SK-N-SH (cell line): ENCODE measurements around the gene ATOSB. TPM values are rescaled to one million over a fixed set of nuclear protein-coding genes. Genes with fewer than 3 reads are reported as not detected.

Experiments used
- CTCF ChIA-PET: fragments of 300-600, 350-600 bp; formaldehyde crosslinking; extraction: SDS; loops from one replicate; lab custom pipeline; 2021; lab: Yijun Ruan, JAX
- POLR2A ChIA-PET: fragments of 350-600 bp; sonication (Branson Sonifier 250); formaldehyde crosslinking; extraction: SDS; loops from one replicate; lab custom pipeline; 2020; ENCODE audit warnings: antibody characterized with exemption, inconsistent platforms; lab: Yijun Ruan, JAX
- DNase-seq: peaks from one replicate; pipeline ENCODE4 v3.0.0; 2012
- H2AFZ ChIP-seq: fragments of 200-600 bp; sonication (generic); 2 replicates; pipeline ENCODE4 v1.8.1; 2016; ENCODE audit warnings: antibody characterized with exemption, mild to moderate bottlenecking, low read depth
- H3F3A ChIP-seq: fragments of 200-600 bp; sonication (generic); replicated peaks from 2 replicates; pipeline ENCODE3; 2016; ENCODE audit warnings: antibody characterized with exemption, mild to moderate bottlenecking; ENCODE audit not compliant: insufficient read depth
- H3K27ac ChIP-seq, 2 experiments: fragments of 200-500 bp in 1 of 2; fragments of 200-600 bp in 1 of 2; sonication (Bioruptor generic) in 1 of 2; sonication (generic), shearing (Covaris generic) in 1 of 2; 2 replicates each; pipeline versions ENCODE4 v1.5.1 to v1.6.1; 2014 to 2016; ENCODE audit warnings: low read depth in 2 of 2, inconsistent platforms in 1 of 2, low read length in 1 of 2, mild to moderate bottlenecking in 1 of 2, mixed read lengths in 1 of 2
- H3K27me3 ChIP-seq: fragments of 200-600 bp; sonication (generic), shearing (Covaris generic); 2 replicates; pipeline ENCODE4 v1.6.1; 2016; ENCODE audit warnings: mixed run types; ENCODE audit not compliant: insufficient read depth
- H3K36me3 ChIP-seq, 2 experiments: fragments of 200-500 bp in 1 of 2; fragments of 200-600 bp in 1 of 2; sonication (Bioruptor generic) in 1 of 2; sonication (generic) in 1 of 2; replicated peaks in 1 of 2; 2 replicates each; pipeline versions ENCODE3 to v1.5.1; 2014 to 2016; ENCODE audit warnings: low read length in 1 of 2, mild to moderate bottlenecking in 1 of 2; ENCODE audit not compliant: insufficient read depth in 2 of 2, control insufficient read depth in 1 of 2
- H3K4me1 ChIP-seq, 2 experiments: fragments of 200-500 bp in 1 of 2; fragments of 200-600 bp in 1 of 2; sonication (Bioruptor generic) in 1 of 2; sonication (generic), shearing (Covaris generic) in 1 of 2; 2 replicates each; pipeline versions ENCODE4 v1.5.1 to v1.6.1; 2014 to 2016; ENCODE audit warnings: low read depth in 1 of 2, low read length in 1 of 2, mixed run types in 1 of 2; ENCODE audit not compliant: insufficient read depth in 2 of 2, control insufficient read depth in 1 of 2
- H3K4me2 ChIP-seq: fragments of 200-600 bp; sonication (generic), shearing (Covaris generic); 2 replicates; pipeline ENCODE4 v1.6.1; 2017; ENCODE audit warnings: mixed run types
- H3K4me3 ChIP-seq, 2 experiments: fragments of 200-500 bp in 1 of 2; fragments of 200-600 bp in 1 of 2; sonication (Bioruptor generic) in 1 of 2; sonication (generic), shearing (Covaris generic) in 1 of 2; 2 replicates each; pipeline versions ENCODE4 v1.5.1 to v1.8.1; 2014 to 2016; ENCODE audit warnings: low read depth in 2 of 2, inconsistent platforms in 1 of 2, low read length in 1 of 2, mild to moderate bottlenecking in 1 of 2, mixed read lengths in 1 of 2, moderate library complexity in 1 of 2
- H3K79me2 ChIP-seq: fragments of 200-600 bp; sonication (generic); 2 replicates; pipeline ENCODE4 v1.8.1; 2017; ENCODE audit warnings: mild to moderate bottlenecking; ENCODE audit not compliant: insufficient read depth
- H3K9ac ChIP-seq: fragments of 200-600 bp; sonication (generic); 2 replicates; pipeline ENCODE4 v1.6.1; 2017; ENCODE audit warnings: mixed run types
- H3K9me2 ChIP-seq: fragments of 200-600 bp; sonication (generic); 2 replicates; pipeline ENCODE4 v1.6.1; 2017; ENCODE audit warnings: mixed run types
- H3K9me3 ChIP-seq: fragments of 200-600 bp; sonication (generic); 2 replicates; pipeline ENCODE4 v1.6.1; 2017; ENCODE audit warnings: mixed run types, mild to moderate bottlenecking, moderate library complexity
- H4K20me1 ChIP-seq: fragments of 200-600 bp; sonication (generic); 2 replicates; pipeline ENCODE4 v1.6.1; 2017; ENCODE audit warnings: mild to moderate bottlenecking, mixed run types; ENCODE audit not compliant: insufficient read depth
- CHD2 ChIP-seq: fragments of 150-350 bp; IDR thresholded peaks from 2 replicates; pipeline ENCODE4 v1.6.1; 2018; ENCODE audit warnings: low read length; ENCODE audit not compliant: partially characterized antibody
- FOXJ3 ChIP-seq: sonication (generic); formaldehyde crosslinking; IDR thresholded peaks from 2 replicates; pipeline ENCODE4 v1.5.1; 2020; ENCODE audit warnings: mild to moderate bottlenecking, missing genetic modification reagents
- FOXM1 ChIP-seq: IDR thresholded peaks from 2 replicates; pipeline ENCODE4 v1.4.0; 2012; ENCODE audit warnings: low read depth, mild to moderate bottlenecking
- GABPA ChIP-seq: IDR thresholded peaks from 2 replicates; pipeline ENCODE4 v1.4.0; 2012; ENCODE audit warnings: low read depth, mild to moderate bottlenecking
- GATA2 ChIP-seq: sonication (generic); formaldehyde crosslinking; IDR thresholded peaks from 2 replicates; pipeline ENCODE4 v1.5.0; 2020; ENCODE audit warnings: mild to moderate bottlenecking, missing genetic modification reagents
- IRF3 ChIP-seq: fragments of 150-350 bp; IDR thresholded peaks from 2 replicates; pipeline ENCODE4 v1.6.1; 2016; ENCODE audit warnings: mild to moderate bottlenecking, low read depth, low read length
- JUND ChIP-seq: IDR thresholded peaks from 2 replicates; pipeline ENCODE4 v1.4.0; 2012
- MXI1 ChIP-seq: IDR thresholded peaks from 2 replicates; pipeline ENCODE4 v1.6.1; 2012; ENCODE audit warnings: mild to moderate bottlenecking, low read depth, low read length, improper control_type of control experiment
- NFIC ChIP-seq: IDR thresholded peaks from 2 replicates; pipeline ENCODE4 v1.4.0; 2012; ENCODE audit warnings: borderline replicate concordance
- NRF1 ChIP-seq: IDR thresholded peaks from 2 replicates; pipeline ENCODE4 v1.6.1; 2012; ENCODE audit warnings: low read depth, mild to moderate bottlenecking, low read length
- POLR2AphosphoS5 ChIP-seq: IDR thresholded peaks from 2 replicates; pipeline ENCODE4 v1.6.1; 2012; ENCODE audit warnings: low read depth, low read length
- RAD21 ChIP-seq: IDR thresholded peaks from 2 replicates; pipeline ENCODE4 v1.6.1; 2012; ENCODE audit warnings: mild to moderate bottlenecking, low read length
- RCOR1 ChIP-seq: fragments of 150-350 bp; IDR thresholded peaks from 2 replicates; pipeline ENCODE4 v1.6.1; 2017; ENCODE audit warnings: antibody characterized with exemption, low read length
- RXRA ChIP-seq: IDR thresholded peaks from 2 replicates; pipeline ENCODE4 v1.4.0; 2012; ENCODE audit warnings: low read depth, mild to moderate bottlenecking, borderline replicate concordance
- SMC3 ChIP-seq: IDR thresholded peaks from 2 replicates; pipeline ENCODE4 v1.6.1; 2012; ENCODE audit warnings: low read depth, low read length, improper control_type of control experiment
- TCF12 ChIP-seq: IDR thresholded peaks from 2 replicates; pipeline ENCODE4 v1.4.0; 2012
- YY1 ChIP-seq: IDR thresholded peaks from 2 replicates; pipeline ENCODE4 v1.4.0; 2012; ENCODE audit warnings: low read depth, mild to moderate bottlenecking
- WGBS: methylation state at CpG from one replicate; pipeline ENCODE4 v1.1.6; 2017; ENCODE audit warnings: low lambda C conversion rate; 5-methylcytosine and 5-hydroxymethylcytosine counted together
- polyA plus RNA-seq, 3 experiments: library from polyadenylated mRNA; depleted of rRNA; stranded (reverse); fragments of >200 nt; gene quantifications; 2 replicates each; pipeline ENCODE4 v1.2.3, GENCODE V29; 2012
- TF ChIP-seq, protein P1 (sequence below): IDR thresholded peaks from 2 replicates; pipeline ENCODE4 v1.4.0; 2012; ENCODE audit warnings: low read depth
- TF ChIP-seq, protein P2 (sequence below): IDR thresholded peaks from 2 replicates; pipeline ENCODE4; 2012

ATOSB gene
- polyA plus RNA-seq, 1 of the 3 experiments (the other 2 are of a cell fraction) = 42.6 TPM

DNA sequence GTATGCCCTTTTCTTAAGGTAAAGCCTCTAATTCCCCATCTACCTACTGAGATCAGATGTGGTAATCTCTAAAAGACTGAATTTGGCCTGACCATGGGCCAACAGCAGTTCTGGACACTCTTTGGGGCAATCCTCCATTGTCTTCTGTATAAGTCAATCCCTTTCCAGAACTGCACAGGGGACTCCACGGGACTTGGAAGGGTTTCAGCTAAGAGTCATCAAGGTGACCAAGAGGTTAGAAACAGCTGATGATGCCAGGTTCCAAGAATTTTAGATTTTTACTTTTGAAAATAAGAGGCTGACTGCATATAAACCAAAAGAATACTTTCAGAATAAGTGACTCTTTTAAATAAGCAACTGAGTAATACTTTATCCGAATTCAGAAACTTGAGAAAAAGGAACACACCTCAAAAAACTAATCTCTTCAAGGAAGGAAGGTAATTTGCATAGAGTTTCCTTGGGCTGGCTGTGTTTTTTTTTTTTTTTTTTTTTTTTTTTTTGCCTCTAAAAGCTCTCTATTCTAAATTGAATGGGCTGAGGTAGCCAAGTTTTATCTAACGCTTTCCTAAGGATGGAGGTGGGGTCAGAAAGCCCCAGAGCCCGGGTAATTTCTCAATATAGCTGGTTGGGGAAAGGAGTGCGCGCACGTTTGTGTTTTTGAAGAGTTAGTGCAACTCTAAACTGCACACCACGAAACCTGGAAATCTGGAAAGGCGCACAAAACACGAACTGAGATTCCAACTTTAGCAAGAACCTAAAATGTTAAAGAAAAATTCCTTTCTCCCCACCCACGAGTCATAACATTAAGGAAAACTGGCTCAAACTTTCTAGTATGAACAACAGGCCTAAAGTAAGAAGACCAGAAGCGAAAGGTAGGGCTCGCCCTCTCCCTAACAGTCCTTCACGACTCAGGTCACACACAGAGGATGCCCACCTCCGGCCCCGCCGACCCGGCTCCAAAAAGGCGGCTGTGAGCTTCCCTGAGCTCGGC, 44.5 kb downstream of the ATOSB start:
- Histone ChIP-seq H4K20me1 (peaks cover 61% of the 10 kb centered on the region), H3K79me2 (peaks cover 58% of the 10 kb centered on the region)
- DNase-seq = no peak

GRCh38 chr9:35069020-35069419, 46.6 kb downstream of the ATOSB start:
- Histone ChIP-seq H2AFZ (no peak overlapping the region), H4K20me1 (peaks cover 72% of the 10 kb centered on the region), H3K36me3 (peaks cover 47 to 57% of the 10 kb centered on the region in 2 experiments), H3K4me1 (peaks cover 21 to 22% of the 10 kb centered on the region in 2 experiments), H3K4me2 (peak overlapping the region; percentile 95), H3K79me2 (peaks cover 78% of the 10 kb centered on the region), H3K9ac (no peak overlapping the region), H3K9me3 (no peaks in the 10 kb centered on the region), H3F3A (peaks cover 24% of the 10 kb centered on the region), H3K27ac (no peak overlapping the region), H3K9me2 (no peaks in the 10 kb centered on the region), H3K4me3 (no peak overlapping the region), H3K27me3 (no peaks in the 10 kb centered on the region)
- no peak for DNase-seq
- POLR2A ChIA-PET = no interaction called here
- CTCF ChIA-PET = interaction anchor here (1.0 to 1.2 kb wide), 2 partner anchors 47 to 74 kb away, joined by 3 read pairs; partner anchors contain the start of gene ATOSB
- TF ChIP-seq YY1 = no peak
- TF ChIP-seq FOXJ3 (CRISPR knock-in tag) = no peak
- no peak for TF ChIP-seq RCOR1
- TF ChIP-seq GABPA = no peak
- 79% methylated on average over 4 of the region's 4 CpGs for WGBS

More for the DNA sequence above, 44.5 kb downstream of the ATOSB start:
- Histone ChIP-seq H3K4me3 (peak overlapping the region; percentile 89 to 97), H3K4me1 (peaks cover 21 to 22% of the 10 kb centered on the region in 2 experiments), H3K9ac (peak overlapping the region; percentile 100), H3K36me3 (peaks cover 36 to 47% of the 10 kb centered on the region in 2 experiments), H3K27ac (peak overlapping the region; percentile 97 to 100), H3K9me2 (no peaks in the 10 kb centered on the region), H3K4me2 (peak overlapping the region; percentile 95), H3K27me3 (no peaks in the 10 kb centered on the region), H2AFZ (no peak overlapping the region), H3F3A (peaks cover 24% of the 10 kb centered on the region), H3K9me3 (no peaks in the 10 kb centered on the region)
- 2% methylated on average over 19 of the region's 20 CpGs for WGBS
- ChIA-PET CTCF (interaction anchor here (0.9 to 3.2 kb wide), 8 partner anchors 9 to 171 kb away, joined by 3 to 19 read pairs (median 4); partner anchors contain the start of genes FANCG and PIGO), POLR2A (interaction anchor here (0.6 to 2.6 kb wide), 17 partner anchors 9 to 500 kb away, joined by 3 to 16 read pairs (median 4); partner anchors contain the start of genes DNAJB5, FANCG, PIGO and STOML2)
- no peak for TF ChIP-seq NRF1
- TF ChIP-seq RXRA = no peak
- no peak for TF ChIP-seq TCF12
- TF ChIP-seq GABPA = no peak
- TF ChIP-seq NFIC = no peak
- TF ChIP-seq RAD21 = no peak
- no peak for TF ChIP-seq JUND
- TF ChIP-seq GATA2 (CRISPR knock-in tag) = no peak
- TF ChIP-seq, protein P1, sequence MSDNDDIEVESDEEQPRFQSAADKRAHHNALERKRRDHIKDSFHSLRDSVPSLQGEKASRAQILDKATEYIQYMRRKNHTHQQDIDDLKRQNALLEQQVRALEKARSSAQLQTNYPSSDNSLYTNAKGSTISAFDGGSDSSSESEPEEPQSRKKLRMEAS = no peak
- TF ChIP-seq SMC3 = no peak
- TF ChIP-seq MXI1 = no peak
- no peak for TF ChIP-seq CHD2
- no peak for TF ChIP-seq IRF3
- TF ChIP-seq POLR2AphosphoS5 = no peak
- TF ChIP-seq, protein P2, sequence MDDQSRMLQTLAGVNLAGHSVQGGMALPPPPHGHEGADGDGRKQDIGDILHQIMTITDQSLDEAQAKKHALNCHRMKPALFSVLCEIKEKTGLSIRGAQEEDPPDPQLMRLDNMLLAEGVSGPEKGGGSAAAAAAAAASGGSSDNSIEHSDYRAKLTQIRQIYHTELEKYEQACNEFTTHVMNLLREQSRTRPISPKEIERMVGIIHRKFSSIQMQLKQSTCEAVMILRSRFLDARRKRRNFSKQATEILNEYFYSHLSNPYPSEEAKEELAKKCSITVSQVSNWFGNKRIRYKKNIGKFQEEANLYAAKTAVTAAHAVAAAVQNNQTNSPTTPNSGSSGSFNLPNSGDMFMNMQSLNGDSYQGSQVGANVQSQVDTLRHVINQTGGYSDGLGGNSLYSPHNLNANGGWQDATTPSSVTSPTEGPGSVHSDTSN = no peak
- no peak for TF ChIP-seq RCOR1
- no peak for TF ChIP-seq FOXM1
- TF ChIP-seq YY1 = no peak
